ENCODE results near the gene CACNB4.

The CACNB4 gene

DNA sequence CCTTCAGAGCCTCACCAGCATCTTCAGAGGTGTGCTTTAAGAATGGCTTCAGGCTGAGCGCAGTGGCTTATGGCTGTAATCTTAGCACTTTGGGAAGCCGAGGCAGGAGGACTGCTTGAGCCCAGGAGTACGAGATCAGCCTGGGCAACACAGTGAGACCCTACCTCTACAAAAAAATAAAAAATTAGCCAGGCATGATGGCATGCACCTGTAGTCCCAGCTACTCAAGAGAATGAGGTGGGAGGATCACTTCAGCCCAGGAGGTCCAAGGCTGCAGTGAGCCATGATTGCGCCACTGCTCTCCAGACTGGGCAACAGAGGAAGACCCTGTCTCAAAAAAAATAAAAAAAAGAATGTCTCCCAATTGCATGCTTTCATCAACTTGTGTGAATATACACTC is 137.3 kb downstream of the CACNB4 start:
- no peak overlapping the region for H3K27ac ChIP-seq (replicated peaks)
- H3K4me3 ChIP-seq (replicated peaks; ENCODE audit: insufficient read depth, low read length), result no peak overlapping the region
- TF ChIP-seq REST (IDR thresholded peaks at IDR 0.05; ENCODE audit: insufficient replicate concordance, low read depth) (no peak), SPI1 (IDR thresholded peaks at IDR 0.05; ENCODE audit: borderline replicate concordance, low read depth) (no peak), CTCF (IDR thresholded peaks at IDR 0.05; ENCODE audit: insufficient read depth, low read length) (no peak), POLR2AphosphoS5 (IDR thresholded peaks at IDR 0.05; ENCODE audit: low read depth) (no peak), GABPA (IDR thresholded peaks at IDR 0.05; ENCODE audit: low read depth) (no peak)
- H3K27me3 ChIP-seq (ENCODE audit: insufficient read depth, poor library complexity, severe bottlenecking), result no peaks in the 10 kb centered on the region
- no peak for DNase-seq (ENCODE audit: low read depth in 1 of 2, low spot score in 1 of 2)

- no peak overlapping the region for H3K27ac ChIP-seq (replicated peaks)
- no peaks in the 10 kb centered on the region for H3K27me3 ChIP-seq (ENCODE audit: insufficient read depth, poor library complexity, severe bottlenecking)
- no peak for TF ChIP-seq POLR2AphosphoS5 (IDR thresholded peaks at IDR 0.05; ENCODE audit: low read depth)
- no peak for TF ChIP-seq SPI1 (IDR thresholded peaks at IDR 0.05; ENCODE audit: borderline replicate concordance, low read depth)
- no peak for TF ChIP-seq GABPA (IDR thresholded peaks at IDR 0.05; ENCODE audit: low read depth)
- no peak for TF ChIP-seq CTCF (IDR thresholded peaks at IDR 0.05; ENCODE audit: insufficient read depth, low read length)
- TF ChIP-seq REST (IDR thresholded peaks at IDR 0.05; ENCODE audit: insufficient replicate concordance, low read depth), result no peak
- H3K4me3 ChIP-seq (replicated peaks; ENCODE audit: insufficient read depth, low read length), result no peak overlapping the region
- no peak for DNase-seq (ENCODE audit: low read depth in 1 of 2, low spot score in 1 of 2)
Measured at GRCh38 chr2:151959238-151959637, 139.6 kb downstream of the CACNB4 start.

DNA sequence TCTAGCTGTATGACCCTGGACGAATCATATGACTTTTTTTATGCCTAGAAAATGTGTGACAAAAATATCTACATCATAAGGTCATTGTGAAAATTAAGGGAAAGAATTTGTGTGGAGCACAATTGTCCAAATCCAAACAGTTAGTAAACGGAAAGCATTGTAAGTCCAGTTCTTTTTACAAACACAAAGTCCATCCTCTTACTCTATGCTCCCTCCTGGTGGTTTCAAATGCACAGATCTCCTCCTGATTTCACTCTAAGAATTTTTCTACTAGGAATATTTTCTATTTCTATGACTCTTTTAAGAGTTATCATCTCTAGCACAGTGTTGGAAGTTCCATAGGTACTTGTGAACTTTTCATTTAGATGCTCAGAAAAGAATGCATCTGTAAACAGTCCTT is 145.4 kb downstream of the CACNB4 start:
- no peak for DNase-seq (ENCODE audit: low read depth in 1 of 2, low spot score in 1 of 2)
- H3K27me3 ChIP-seq (ENCODE audit: insufficient read depth, poor library complexity, severe bottlenecking), result no peaks in the 10 kb centered on the region
- no peak for TF ChIP-seq POLR2AphosphoS5 (IDR thresholded peaks at IDR 0.05; ENCODE audit: low read depth)
- TF ChIP-seq CTCF (IDR thresholded peaks at IDR 0.05; ENCODE audit: insufficient read depth, low read length), result no peak
- TF ChIP-seq SPI1 (IDR thresholded peaks at IDR 0.05; ENCODE audit: borderline replicate concordance, low read depth), result no peak
- TF ChIP-seq GABPA (IDR thresholded peaks at IDR 0.05; ENCODE audit: low read depth), result no peak
- no peak for TF ChIP-seq REST (IDR thresholded peaks at IDR 0.05; ENCODE audit: insufficient replicate concordance, low read depth)
- no peak overlapping the region for H3K27ac ChIP-seq (replicated peaks)
- no peak overlapping the region for H3K4me3 ChIP-seq (replicated peaks; ENCODE audit: insufficient read depth, low read length)
